Esophagus muscularis mucosa (tissue), 3 donors: ENCODE measurements around the gene VMP1.

ENCODE experiments used
- CTCF ChIP-seq, 3 experiments: fragments of 200-600 bp in 2 of 3; fragments of 450-650 bp in 1 of 3; sonication (generic) in 2 of 3; IDR thresholded peaks; one replicate each; pipeline ENCODE4 v1.5.1; 2017 to 2019; ENCODE audit warnings: antibody characterized with exemption in 3 of 3, mild to moderate bottlenecking in 2 of 3, moderate library complexity in 1 of 3
- EP300 ChIP-seq: sonication (generic); formaldehyde crosslinking; IDR thresholded peaks from one replicate; pipeline ENCODE4 v1.6.1; 2017; ENCODE audit warnings: antibody characterized with exemption

- TF ChIP-seq EP300 (no peak), CTCF (IDR thresholded peaks at IDR 0.05) (no peak)
Observed at GRCh38 chr17:59723041-59723440, 15.6 kb downstream of the VMP1 start.
